ENCODE data around the gene FOXE3. TPM values are rescaled to one million over a fixed set of nuclear protein-coding genes. Genes with fewer than 3 reads are reported as not detected.

Gene FOXE3
- total RNA-seq, 1 experiment from 2014 or later = not detected

GRCh38 chr1:47420547-47420946, 4.5 kb downstream of the FOXE3 start (continued):
- TF ChIP-seq E2F4 (CRISPR knock-in tag; IDR thresholded peaks at IDR 0.05; ENCODE audit: borderline replicate concordance, low read depth) = no peak
- no peak for TF ChIP-seq ZNF532 (CRISPR knock-in tag; IDR thresholded peaks at IDR 0.05; ENCODE audit: borderline replicate concordance)
- TF ChIP-seq SOX15 (CRISPR knock-in tag; IDR thresholded peaks at IDR 0.05) = no peak
- TF ChIP-seq TP53 (CRISPR knock-in tag; IDR thresholded peaks at IDR 0.05) = no peak
- no peak for TF ChIP-seq MXD4 (CRISPR knock-in tag; IDR thresholded peaks at IDR 0.05; ENCODE audit: borderline replicate concordance)
- no peak for TF ChIP-seq AFF4 (CRISPR knock-in tag; IDR thresholded peaks at IDR 0.05; ENCODE audit: borderline replicate concordance)

GRCh38 chr1:47423872-47424271, 7.8 kb downstream of the FOXE3 start:
- DNase-seq (ENCODE audit: low spot score) = no peak
- POLR2A ChIA-PET = no interaction called here
- peaks cover 11% of the 10 kb centered on the region for H3K4me1 Mint-ChIP-seq
- peaks cover 93% of the 10 kb centered on the region for H3K27me3 Mint-ChIP-seq (ENCODE audit: low read depth)
- H3K9me3 Mint-ChIP-seq = no peaks in the 10 kb centered on the region
- ATAC-seq = no peak
- no peak overlapping the region for H3K4me3 Mint-ChIP-seq
- CTCF ChIA-PET = interaction anchor here (1.0 to 8.7 kb wide), 14 partner anchors 8 to 331 kb away, joined by 3 to 109 read pairs (median 5); partner anchors contain the start of gene FOXD2
- H3K36me3 Mint-ChIP-seq = no peaks in the 10 kb centered on the region
- H3K27ac Mint-ChIP-seq = no peak overlapping the region
- no peak for TF ChIP-seq NR2C2 (CRISPR knock-in tag; IDR thresholded peaks at IDR 0.05)
- no peak for TF ChIP-seq AFF4 (CRISPR knock-in tag; IDR thresholded peaks at IDR 0.05; ENCODE audit: borderline replicate concordance)
- no peak for TF ChIP-seq FOXP1 (CRISPR knock-in tag; IDR thresholded peaks at IDR 0.05; ENCODE audit: borderline replicate concordance)
- no peak for TF ChIP-seq NFYB (CRISPR knock-in tag; conservative IDR thresholded peaks at IDR 0.05; ENCODE audit: low read depth)
- TF ChIP-seq TEAD4 (CRISPR knock-in tag; IDR thresholded peaks at IDR 0.05) = no peak
- no peak for TF ChIP-seq E2F1 (CRISPR knock-in tag; IDR thresholded peaks at IDR 0.05)
- TF ChIP-seq IRF2 (CRISPR knock-in tag; IDR thresholded peaks at IDR 0.05; ENCODE audit: borderline replicate concordance, low read depth) = no peak
- TF ChIP-seq ZNF232 (CRISPR knock-in tag; IDR thresholded peaks at IDR 0.05) = no peak
- TF ChIP-seq ATF2 (CRISPR knock-in tag; IDR thresholded peaks at IDR 0.05; ENCODE audit: borderline replicate concordance, low read depth) = no peak
- TF ChIP-seq PREB (CRISPR knock-in tag; IDR thresholded peaks at IDR 0.05; ENCODE audit: borderline replicate concordance) = no peak
- TF ChIP-seq ZNF512 (CRISPR knock-in tag; IDR thresholded peaks at IDR 0.05; ENCODE audit: borderline replicate concordance) = no peak
